DOHH2 (cell line): Measurements from ENCODE around the gene ZNF224.

Source experiments
- CTCF ChIP-seq: fragments of 200-600 bp; sonication (generic); IDR thresholded peaks from one replicate; pipeline ENCODE4 v1.5.1; 2014; ENCODE audit warnings: antibody characterized with exemption, mild to moderate bottlenecking, low read depth, low read length; ENCODE audit not compliant: poor library complexity, severe bottlenecking
- EZH2phosphoT487 ChIP-seq: fragments of 200-600 bp; sonication (generic); IDR thresholded peaks from 2 replicates; pipeline ENCODE4 v1.6.1; 2017; ENCODE audit warnings: borderline replicate concordance, mild to moderate bottlenecking, antibody characterized with exemption, low read length, moderate library complexity, mixed read lengths

DNA sequence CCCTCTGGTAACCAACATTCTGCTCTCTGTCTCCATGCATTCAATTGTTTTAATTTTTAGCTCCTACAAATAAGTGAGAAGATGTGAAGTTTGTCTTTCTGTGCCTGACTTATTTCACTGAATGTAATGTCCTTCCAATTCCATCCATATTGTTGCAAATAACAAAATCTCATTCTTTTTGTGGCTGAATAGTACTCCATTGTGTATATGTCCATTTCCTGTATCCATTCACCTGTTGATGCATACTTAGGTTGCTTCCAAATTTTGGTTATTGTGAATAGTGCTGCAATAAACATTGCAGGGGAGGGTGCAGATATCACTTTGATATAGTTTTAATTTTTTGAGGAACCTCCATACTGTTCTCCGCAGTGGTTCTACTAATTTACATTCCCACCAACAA is 24.7 kb upstream of the ZNF224 start:
- no peak for TF ChIP-seq CTCF
- TF ChIP-seq EZH2phosphoT487 = no peak
